GM21447 (cell line): ENCODE measurements around the gene APRT.

Experiments
- ATAC-seq: cut with Tn5 transposase; IDR thresholded peaks from one replicate; pipeline ENCODE4 v1.9.1; 2021; ENCODE audit not compliant: unreplicated experiment

APRT gene

DNA sequence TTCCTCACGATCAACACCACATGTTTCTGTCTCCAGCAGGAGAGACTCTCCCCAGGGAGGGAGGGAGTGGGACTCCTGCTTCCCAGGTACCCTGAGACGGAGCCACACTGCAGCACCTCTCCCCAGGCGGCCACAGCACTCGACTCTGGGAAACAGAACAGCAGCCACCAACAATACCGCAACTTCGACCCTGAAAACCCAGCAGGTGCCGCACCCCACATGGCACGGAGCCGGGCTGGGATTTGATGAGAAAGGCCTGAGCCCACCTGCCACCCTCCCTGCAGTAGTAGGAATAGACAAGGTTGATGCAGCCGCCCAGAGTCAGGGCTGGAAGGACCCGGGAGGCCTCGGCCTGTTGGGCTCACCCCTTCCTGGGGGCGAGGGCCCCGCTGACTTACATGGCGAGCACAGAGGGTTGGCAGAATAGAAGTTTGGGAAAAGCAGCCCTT is 30.6 kb upstream of the APRT start:
- ATAC-seq, result no peak

GRCh38 chr16:88841521-88842307 is 30.0 kb upstream of the APRT start:
- no peak for ATAC-seq

DNA sequence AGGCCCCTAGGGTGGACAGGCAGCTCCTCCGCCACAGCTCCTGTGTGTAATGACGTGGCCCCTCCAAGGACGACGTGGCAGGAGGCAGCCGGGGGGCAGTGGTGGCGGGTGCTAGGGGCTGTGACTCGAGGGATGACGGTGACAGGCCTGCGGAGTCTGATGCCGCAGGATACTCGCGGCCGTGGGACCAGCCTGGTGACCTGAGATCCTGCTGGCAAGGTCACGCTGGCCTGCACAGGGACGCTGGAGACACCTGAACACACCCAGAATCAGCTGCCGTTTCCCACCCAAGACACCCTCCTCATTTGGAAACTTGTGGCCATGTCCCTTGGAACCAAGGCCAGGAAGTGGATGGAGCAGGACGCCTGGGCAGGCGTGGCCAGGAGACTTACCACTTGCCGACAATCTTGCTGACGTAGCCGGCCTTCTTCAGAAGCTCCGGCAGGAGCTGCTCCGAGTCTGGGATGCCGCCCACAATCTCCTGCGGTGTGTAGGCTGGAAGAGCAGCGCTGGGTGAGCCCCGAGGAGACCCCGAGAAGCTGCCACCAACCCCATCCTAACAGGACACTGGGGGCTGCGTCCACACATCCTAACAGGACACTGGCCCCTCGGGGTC is 29.0 kb upstream of the APRT start:
- ATAC-seq, result no peak

DNA sequence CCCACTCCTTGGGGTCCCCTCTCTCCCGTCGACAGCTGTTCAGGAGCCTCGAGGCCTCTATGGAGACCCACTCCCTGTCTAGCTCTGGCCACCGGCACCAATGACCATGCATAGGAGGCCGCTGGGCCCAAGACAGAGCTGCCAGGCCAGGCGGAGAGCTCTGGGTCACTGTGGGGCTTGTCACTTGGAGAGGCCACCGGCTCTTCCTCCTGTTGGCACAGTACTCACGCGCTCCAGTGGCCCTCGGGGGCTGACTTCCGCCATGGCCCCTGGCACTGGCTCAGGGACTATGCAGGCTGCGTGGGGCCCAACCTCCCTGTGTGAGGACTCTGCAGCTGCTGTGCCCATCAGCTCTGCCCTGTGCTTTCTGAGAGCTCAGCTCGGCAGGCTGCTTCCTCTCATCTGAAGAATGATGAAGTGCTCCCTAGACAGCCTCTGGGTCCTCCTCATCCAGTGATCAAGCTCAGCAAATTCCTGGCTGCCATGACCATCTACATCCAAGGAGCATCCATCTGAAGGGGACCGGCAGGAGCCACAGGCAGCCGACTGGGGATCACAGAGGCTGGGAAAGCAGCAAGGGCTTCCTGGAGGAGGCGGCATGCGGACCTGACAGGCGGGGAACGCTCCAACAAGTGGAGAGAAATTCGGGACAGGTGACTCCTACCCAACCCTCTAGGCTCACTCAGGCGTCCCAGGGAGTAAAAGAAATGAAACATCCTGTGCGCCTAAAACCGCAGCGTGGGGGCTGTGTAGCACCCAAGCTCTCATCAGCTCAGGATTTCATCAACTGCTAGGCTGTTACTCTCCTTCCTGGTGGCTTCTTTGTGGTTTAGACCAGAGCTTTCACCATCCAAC is 28.2 kb upstream of the APRT start:
- no peak for ATAC-seq

GRCh38 chr16:88839026-88839529 is 27.4 kb upstream of the APRT start:
- ATAC-seq, result no peak

DNA sequence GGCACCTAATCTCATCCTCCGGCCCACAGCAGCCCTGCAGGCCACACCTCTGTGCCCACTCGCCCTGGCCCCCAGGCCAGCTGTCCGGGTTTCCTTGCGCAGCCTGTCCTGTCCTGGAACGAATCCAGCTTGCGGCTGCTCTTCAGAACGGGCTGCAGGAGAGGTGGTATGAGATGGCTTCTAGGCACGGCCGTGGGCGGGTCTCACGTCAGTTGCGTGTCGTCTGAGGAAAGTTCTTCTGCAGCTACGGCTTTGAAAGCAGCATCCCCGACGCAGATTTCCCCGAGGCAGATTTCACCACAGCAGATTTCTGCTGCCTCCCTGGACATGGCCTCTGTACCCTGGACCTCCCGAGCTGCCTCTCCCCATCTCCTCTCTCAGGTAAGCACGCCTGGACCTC is 26.8 kb upstream of the APRT start:
- no peak for ATAC-seq

DNA sequence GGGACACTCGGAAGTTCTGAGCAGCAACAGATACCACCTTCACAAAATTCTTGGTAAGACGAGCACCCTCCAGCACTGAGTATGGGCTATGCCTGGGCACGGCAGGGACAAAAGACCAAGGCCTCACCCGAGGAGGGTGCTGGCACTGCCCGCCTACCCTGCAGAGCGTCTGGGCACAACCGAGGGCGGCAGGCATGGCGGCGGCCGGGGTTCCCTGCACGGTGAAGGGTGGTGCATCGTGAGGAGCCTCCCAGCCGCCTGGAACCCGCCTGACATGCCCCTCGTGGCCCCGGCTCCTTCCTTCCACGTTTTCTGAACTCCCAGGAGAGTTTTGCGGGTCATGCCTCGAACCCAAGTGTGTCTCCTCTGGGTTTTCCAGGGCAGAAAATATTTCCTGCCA is 26.1 kb upstream of the APRT start:
- ATAC-seq, result no peak

DNA sequence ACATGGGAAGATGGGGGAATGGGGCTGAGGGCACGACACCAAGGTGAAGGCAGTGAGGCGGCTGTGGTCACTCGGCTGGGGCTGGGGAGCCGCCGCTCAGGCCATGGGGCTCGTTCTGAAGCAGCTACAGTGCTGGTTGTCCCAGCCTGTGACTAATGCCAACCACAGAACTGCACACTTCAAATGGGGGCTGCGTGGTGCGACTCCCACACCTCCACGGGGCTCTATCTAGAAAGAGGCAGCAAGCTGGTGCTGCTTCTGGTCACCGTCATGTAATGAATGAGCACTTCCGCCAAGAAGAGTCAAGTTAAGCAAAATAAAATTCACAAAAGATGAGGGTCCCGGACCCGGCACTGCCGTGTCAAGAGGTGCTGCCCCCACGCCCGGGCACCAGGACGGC is 25.1 kb upstream of the APRT start:
- no peak for ATAC-seq

GRCh38 chr16:88835818-88836217 is 24.1 kb upstream of the APRT start:
- no peak for ATAC-seq

GRCh38 chr16:88835383-88835782 is 23.7 kb upstream of the APRT start:
- ATAC-seq, result no peak

DNA sequence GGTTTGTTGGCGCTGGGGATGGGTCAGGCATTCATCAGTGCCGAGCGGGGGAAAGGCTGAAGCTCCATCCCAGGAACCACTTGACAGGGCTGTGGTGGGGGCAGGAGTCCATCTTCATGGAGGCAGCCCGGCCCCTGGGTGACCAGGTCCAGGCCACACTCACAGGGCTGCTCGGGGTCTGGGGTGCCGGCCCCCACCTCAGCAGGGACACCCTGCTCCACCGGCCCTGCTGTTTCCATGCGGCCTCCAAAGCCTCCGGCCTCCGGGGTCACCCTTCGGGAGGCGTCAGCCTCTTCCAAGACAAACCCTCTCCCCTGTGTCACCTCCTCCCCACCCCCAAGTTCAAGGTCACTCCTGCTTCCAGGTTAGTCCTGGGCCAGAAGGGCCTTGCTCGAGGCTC is 22.9 kb upstream of the APRT start:
- no peak for ATAC-seq

DNA sequence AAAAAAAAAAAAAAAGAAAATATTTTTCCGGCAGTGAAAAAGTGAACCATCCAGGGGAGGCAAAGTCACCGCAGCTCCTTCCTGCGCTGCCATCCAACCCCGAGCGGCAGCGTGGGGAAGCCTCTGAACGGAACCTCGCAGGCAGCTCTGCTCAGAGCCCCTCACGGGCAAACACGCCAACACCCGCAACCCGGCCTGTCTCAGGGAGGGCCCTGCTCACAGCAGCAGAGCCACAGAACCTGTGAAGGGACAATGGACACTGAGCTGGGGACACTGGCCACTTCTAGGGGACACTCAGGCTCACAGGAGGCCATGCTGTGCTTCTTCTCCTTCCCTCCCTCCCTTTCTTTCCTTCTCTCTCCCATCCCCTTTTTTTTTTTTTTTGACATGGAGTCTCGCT is 21.4 kb upstream of the APRT start:
- ATAC-seq, result no peak

- ATAC-seq, result no peak
Observed at GRCh38 chr16:88831838-88832237, 20.1 kb upstream of the APRT start.

- ATAC-seq, result no peak
Observed at GRCh38 chr16:88830783-88831182, 19.1 kb upstream of the APRT start.

GRCh38 chr16:88830258-88830657 is 18.5 kb upstream of the APRT start:
- no peak for ATAC-seq

DNA sequence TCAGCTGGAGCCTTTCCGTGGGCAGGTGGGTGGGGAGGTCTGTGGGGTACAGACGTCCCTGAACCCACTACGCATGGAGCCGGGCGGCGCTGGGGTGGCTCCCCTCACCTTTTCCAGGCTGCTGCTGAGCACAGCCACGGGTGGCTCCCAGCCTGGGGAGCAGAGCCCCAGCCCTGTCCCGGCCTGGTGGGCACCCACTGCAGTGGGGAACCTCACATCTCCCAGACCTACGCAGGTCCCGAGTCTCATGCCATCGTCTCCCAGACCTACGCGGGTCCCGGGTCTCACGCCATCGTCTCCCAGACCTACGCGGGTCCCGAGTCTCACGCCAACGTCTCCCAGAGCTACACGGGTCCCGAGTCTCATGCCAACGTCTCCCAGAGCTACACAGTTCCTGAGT is 17.0 kb upstream of the APRT start:
- ATAC-seq, result no peak

DNA sequence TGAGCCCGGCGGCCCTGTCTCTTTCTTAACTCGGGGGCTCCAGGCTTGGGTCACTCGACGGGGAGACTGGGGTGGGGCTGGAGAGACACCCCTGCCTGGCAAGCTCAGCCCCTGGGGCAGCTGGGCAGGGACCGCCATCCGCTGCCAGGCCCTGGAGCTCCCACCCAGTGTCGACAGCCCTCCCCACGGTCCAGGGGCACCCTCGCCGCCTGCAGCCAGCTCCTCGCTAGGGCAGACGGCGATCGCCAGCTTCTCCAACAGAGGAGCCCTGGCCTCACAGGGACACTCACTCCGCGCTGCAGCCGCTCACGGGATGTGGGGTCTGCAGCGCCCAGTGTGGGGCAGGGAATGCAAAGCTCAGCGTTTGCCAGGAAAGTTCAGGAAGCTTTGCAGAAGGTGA is 16.0 kb upstream of the APRT start:
- ATAC-seq, result no peak

DNA sequence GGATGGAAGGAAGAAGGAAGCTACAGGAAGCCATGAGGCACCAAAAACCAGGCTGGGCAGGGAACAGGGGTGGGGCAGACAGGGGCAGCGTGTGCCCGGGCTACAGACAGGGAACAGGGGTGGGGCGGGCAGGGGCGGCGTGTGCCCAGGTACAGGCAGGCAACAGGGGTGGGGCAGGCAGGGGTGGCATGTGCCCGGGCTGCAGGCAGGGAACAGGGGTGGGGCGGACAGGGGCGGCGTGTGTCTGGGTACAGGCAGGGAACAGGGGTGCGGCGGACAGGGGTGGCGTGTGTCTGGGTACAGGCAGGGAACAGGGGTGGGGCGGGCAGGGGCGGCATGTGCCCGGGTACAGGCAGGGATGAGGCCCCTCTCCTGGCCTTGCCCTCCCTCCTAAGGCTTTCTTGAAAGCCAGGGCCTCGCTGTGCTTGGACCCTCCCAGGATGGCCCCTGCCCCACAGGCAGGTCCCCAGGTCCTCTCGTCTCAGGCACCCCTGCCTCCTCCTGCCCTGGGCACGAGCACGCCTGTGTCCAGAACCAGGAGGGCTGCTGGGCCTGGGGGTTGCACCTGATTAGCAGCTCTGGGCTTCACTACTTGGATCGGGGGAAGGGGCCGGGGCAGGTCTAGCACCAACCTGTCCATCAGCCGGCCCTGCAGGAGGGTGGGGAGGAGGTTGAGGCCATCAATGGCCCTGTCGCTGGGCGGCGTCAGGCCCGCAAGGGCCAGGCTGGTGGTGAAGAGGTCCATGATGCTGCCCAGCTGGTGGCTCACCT is 14.5 kb upstream of the APRT start:
- no peak for ATAC-seq

DNA sequence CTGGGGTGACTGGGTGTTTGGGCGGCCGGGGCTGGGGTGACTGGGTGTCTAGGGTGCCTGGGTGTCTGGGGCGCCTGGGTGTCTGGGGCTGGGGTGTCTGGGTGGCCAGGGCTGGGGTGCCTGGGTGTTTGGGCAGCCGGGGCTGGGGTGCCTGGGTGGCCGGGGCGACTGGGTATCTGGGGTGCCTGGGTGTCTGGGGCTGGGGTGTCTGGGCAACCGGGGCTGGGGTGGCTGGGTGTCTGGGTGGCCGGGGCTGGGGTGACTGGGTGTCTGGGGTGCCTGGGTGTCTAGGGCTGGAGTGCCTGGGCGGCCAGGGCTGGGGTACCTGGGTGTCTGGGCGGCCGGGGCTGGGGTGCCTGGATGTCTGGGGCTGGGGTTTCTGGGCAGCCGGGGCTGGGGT is 13.4 kb upstream of the APRT start:
- ATAC-seq, result no peak

- no peak for ATAC-seq
Observed at GRCh38 chr16:88824256-88825077, 12.7 kb upstream of the APRT start.
